Daoy (cell line): ENCODE measurements around the gene ANKH. TPM values are rescaled to one million over a fixed set of nuclear protein-coding genes. Genes with fewer than 3 reads are reported as not detected.

Experiments
- DNase-seq: peaks from one replicate; pipeline ENCODE4 v3.0.0-alpha.2; 2015; ENCODE audit warnings: low read depth
- total RNA-seq: library from RNA; depleted of rRNA; stranded (reverse); fragments of >200 nt; shearing (Covaris generic); gene quantifications from 2 replicates; pipeline ENCODE4 v1.2.3, GENCODE V29; 2014

The ANKH gene
- total RNA-seq, 1 experiment from 2014 or later, result 27.2 TPM

GRCh38 chr5:14687023-14687665 is 184.4 kb downstream of the ANKH start:
- no peak for DNase-seq

- no peak for DNase-seq
Observed at GRCh38 chr5:14686517-14686916, 185.1 kb downstream of the ANKH start.

DNA sequence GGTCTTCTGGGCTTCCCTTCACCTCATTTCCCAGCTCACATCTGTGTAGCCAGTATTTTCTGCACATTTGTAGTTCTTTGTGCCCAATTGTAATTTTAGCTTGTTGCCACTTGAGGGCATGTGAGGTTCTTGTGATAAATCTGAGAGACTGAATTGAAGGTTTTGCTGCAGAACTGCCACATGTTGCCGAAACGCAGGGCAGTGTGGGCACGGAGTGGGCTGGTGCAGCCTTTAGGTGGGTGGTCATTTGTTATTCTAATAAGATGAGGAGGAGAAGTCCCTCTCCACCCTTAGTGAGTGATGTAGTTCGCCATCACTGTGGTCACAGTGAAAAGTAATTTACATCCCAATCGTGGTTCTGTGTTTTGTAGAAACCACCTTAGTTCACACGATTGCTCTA is 185.8 kb downstream of the ANKH start:
- DNase-seq, result peak; percentile 27

DNA sequence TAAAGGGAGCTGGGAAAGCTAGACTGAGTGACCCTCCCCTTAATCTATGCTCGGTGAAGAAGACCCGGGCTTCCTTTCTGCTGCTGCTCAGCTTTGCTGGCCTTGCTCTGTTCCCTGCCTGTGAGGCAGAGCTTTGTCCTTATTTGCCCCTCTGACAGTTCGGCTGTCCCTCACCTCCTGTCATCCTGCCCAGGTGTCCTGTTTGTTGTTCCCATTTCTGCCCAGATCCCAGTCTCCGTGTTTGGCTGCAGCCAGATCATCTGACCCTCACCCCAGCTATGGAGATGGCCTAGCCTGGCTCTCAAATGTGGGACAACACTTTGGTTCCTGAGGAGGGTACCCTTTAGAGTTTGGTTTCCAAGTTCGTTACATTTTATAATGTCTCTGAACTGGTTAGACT is 186.8 kb downstream of the ANKH start:
- no peak for DNase-seq

DNA sequence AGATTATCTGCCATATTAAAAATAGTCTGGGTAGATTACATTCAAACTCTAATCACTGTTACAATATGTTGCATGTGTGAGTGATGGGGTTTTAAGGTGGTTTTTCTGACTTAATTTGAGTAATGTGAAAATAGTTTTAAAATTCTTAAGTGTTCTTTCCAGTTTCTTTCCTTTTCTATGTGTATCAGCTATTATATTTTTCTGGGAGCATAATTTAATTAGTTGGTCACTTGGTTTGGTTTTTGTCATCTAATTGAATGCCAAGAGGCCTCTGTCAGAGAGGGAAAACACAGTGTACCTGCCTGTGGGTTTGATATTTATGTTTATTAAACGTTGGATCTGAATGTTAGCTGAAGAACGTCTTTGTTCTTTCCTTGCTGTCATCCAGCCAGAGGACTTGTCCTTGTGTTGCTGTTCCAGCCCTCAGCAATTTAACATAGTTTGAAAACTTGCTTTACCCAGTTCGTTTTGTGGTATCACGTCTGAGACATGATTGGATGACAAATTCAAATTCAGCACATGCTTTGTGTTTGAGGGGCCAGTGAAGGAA is 187.6 kb downstream of the ANKH start:
- no peak for DNase-seq

- DNase-seq, result no peak
Observed at GRCh38 chr5:14681236-14681752, 190.3 kb downstream of the ANKH start.

- no peak for DNase-seq
Observed at GRCh38 chr5:14679595-14679994, 192.0 kb downstream of the ANKH start.

DNA sequence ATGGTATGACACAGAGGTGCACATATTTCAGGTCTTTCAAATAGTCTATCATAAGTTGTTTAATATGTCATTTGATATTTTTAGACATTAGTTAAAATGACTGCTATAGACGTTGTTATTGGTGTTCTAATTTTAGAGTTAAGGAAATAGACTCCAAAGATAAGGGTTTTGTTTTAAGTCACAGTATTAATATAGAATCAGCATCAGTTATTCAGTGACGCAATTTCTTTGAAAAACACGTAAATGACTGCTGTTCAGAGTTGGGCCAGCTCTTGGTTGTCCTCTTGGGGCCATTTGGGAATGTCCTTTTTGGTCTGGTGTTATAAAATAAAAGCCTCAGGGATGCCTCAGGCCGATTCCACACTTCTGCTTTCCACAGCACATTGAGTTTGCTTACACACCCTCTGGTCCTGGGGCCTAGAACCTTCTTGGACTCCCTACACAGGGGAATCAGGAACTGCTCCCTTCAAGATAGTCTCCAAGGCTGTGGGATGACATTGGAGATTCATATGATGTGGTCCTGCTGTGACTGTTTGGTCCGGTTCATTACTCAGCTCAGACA is 192.7 kb downstream of the ANKH start:
- no peak for DNase-seq

DNA sequence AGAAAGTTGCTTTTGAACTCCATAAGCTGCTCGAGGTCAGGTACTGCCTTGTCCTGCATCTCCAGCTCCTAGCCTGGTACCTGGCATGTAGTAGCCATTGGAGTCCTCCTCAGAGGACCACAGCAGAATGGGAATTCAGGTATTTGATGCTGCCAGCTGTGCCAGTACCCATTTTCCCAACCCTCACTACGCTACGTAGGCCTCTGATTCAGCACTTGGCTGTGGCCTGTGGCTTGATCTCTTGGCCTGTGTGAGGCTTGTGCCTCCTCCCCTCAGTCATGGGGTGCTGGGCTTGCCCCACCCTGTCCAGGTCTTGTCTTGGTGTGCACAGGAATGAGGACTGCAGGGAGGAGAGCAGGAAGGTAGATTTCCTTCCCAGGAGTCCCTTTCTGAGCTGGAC is 195.3 kb downstream of the ANKH start:
- DNase-seq, result peak; percentile 38

DNA sequence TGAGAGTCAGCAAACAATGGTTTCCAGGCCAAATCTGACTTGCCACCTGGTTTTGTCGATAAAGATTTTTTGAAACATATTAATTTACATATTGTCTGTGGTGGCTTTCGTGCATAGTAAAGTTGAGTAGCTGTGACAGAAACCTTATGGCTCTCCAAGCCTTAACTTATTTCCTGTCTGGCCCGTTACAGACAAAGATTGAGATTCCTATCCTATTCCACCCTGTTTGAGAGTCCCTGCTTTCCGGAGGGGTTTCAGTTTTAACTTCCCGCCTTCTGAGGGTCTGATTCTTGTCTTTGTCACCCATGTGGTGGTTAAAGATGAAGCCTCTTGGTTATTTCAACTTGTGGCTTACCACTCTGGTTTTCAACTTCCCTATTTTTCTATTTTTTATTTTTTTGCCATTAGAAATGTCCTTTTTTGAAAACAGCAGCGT is 195.7 kb downstream of the ANKH start:
- DNase-seq, result no peak

- no peak for DNase-seq
Observed at GRCh38 chr5:14674983-14675854, 196.4 kb downstream of the ANKH start.

GRCh38 chr5:14673443-14673842 is 198.1 kb downstream of the ANKH start:
- DNase-seq, result no peak

DNA sequence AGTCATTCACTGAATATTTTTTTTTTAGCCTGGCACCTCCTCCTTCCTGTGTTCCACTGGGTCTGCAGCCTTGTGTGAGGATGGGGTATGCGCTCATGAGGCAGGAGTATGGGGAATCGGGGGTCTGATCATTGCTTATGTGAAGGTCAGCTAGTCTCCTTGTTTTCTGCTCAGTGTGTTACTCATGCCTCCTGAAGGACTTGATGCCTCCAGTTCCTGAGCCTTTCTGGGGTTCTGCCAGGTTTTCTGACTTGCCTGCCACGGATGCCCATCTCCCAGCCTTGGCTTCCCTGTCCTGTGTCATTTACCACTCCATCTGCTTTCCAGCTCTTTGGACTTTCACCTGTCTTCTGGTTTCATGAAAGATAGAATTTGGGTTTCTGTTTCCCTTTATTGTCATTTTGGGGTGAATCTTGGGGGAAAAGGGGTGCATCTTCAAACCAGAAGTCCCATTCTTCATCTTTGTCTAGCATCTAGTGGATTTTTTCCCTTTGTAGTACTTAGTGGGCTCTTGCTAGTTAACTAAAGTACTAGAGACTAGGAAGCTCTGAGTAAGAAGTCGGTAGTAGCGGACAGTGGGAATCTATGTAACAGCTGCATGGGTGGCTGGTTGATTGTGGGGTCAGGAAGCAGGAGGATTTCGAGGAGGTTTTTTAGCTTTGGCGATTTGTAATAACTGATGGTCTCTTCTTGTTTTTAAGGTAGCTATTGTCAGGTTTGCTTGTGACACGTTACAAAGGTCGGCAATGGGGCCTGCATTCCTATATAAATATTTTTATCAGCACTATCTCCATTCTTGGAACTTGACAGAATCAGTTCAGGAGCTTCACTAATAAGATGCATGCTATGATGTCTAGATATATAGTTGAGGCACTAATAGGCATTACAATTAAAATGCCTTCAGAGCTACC is 198.8 kb downstream of the ANKH start:
- peak; percentile 16 for DNase-seq

DNA sequence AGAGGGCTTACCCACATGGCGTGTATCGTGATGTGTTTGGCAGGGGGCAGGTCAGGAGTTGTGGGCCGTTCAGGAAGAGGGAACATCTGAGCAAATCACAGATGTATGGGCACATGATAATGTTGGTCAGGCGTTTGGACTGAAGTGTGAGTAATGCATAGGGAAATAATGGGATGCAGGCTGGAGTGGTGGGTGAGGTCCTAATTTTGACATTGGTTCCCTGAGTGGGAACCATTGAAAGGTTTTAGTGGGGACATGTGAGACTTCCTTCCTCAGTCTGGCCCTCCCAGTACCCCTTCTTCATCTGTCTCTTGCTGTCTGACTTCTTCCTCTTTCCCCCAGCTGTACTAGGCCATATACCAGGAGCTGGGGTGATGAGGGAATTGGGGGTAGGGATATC is 199.5 kb downstream of the ANKH start:
- peak; percentile 19 for DNase-seq

DNA sequence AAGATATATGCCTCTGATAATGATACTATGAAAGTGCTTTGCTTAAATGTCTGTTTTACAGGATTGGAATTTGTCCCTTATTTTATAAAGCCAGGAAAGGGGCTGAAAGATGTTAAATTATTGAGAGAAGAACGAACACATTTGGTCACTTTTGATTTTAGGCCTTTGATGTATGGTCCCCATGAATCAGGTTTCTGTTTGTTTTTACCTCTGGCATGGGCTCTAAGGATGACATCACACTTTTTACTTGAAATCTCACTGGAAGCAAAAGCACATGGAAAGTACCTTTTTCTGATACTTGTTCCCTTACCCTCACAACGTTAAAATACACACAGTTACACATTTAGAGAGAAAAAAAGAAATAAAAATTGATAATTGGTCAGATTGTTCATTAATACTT is 200.2 kb downstream of the ANKH start:
- peak; percentile 42 for DNase-seq

DNA sequence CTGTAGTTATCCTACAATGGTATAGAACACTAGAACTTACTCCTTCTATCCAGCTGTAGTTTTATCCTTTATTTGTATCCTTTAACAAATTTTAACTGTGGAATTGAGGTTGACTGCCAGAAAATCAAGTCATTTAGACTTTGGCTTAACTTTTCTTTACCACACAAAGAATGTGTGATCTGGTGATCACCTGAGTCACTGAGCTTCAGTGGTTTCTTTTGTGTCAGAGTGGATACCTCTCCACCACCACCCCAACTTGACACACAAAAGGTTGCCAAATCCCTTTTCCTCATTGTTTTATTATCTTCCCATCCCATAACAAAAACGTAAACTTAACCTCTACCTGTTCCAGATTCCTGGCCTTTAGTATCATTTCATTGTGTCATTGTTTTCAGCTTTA is 201.6 kb downstream of the ANKH start:
- DNase-seq, result peak; percentile 27

- DNase-seq, result no peak
Observed at GRCh38 chr5:14669415-14669814, 202.2 kb downstream of the ANKH start.

- DNase-seq, result no peak
Observed at GRCh38 chr5:14668181-14668591, 203.4 kb downstream of the ANKH start.

GRCh38 chr5:14667770-14668169 is 203.8 kb downstream of the ANKH start:
- DNase-seq, result no peak

GRCh38 chr5:14667290-14667689 is 204.3 kb downstream of the ANKH start:
- DNase-seq, result no peak

- DNase-seq, result no peak
Observed at GRCh38 chr5:14666357-14666756, 205.2 kb downstream of the ANKH start.
